Upper lobe of right lung (tissue), 1 donor: ENCODE data around the gene ZNF69. TPM values are rescaled to one million over a fixed set of nuclear protein-coding genes. Genes with fewer than 3 reads are reported as not detected.
"Not testable (repeated sequence)": the region's sequence is repeated elsewhere in the genome, so short reads cannot be mapped to it uniquely, and the experiment has no call there.

Experiments
- ATAC-seq: fragments of 200-7000 bp; cut with Tn5 transposase; one replicate; pipeline ENCODE4 v1.9.1; 2020; ENCODE audit warnings: mild to moderate bottlenecking, moderate library complexity
- DNase-seq: peaks from one replicate; pipeline ENCODE4 v3.0.0-alpha.2; 2020
- H3K27ac ChIP-seq: fragments of 200-600 bp; one replicate; pipeline ENCODE4 v1.8.0; 2022
- H3K27me3 ChIP-seq: fragments of 200-600 bp; one replicate; pipeline ENCODE4 v1.8.0; 2022; ENCODE audit warnings: mild to moderate bottlenecking
- H3K36me3 ChIP-seq: fragments of 200-600 bp; one replicate; pipeline ENCODE4 v1.8.0; 2022
- H3K4me1 ChIP-seq: fragments of 200-600 bp; one replicate; pipeline ENCODE4 v1.8.0; 2022
- H3K4me3 ChIP-seq: fragments of 200-600 bp; one replicate; pipeline ENCODE4 v1.8.0; 2022; ENCODE audit warnings: mild to moderate bottlenecking
- H3K9me3 ChIP-seq: fragments of 200-600 bp; one replicate; pipeline ENCODE4 v1.8.0; 2022
- intact Hi-C: fragments of 100-400 bp; cut with DNase I; formaldehyde crosslinking; loops from one replicate; pipeline ENCODE4 v1.11.0; 2022
- total RNA-seq: library from RNA; stranded (reverse); fragmentation: NEBNext Ultra II Directional; extraction: Animal tissue kit (Norgen Biotek cat#: 25700); gene quantifications from one replicate; pipeline ENCODE4 v1.2.1, GENCODE V29; 2021
- TF ChIP-seq, protein P1 (sequence below): fragments of 200-600 bp; IDR thresholded peaks from one replicate; pipeline ENCODE4 v1.8.0; 2022; ENCODE audit warnings: antibody characterized with exemption
- donor health status: DM: no; HTN: yes; CAD: no; lungs with severe emphysema.

The ZNF69 gene
- total RNA-seq, 1 donor from 2014 or later = 12.2 TPM

DNA sequence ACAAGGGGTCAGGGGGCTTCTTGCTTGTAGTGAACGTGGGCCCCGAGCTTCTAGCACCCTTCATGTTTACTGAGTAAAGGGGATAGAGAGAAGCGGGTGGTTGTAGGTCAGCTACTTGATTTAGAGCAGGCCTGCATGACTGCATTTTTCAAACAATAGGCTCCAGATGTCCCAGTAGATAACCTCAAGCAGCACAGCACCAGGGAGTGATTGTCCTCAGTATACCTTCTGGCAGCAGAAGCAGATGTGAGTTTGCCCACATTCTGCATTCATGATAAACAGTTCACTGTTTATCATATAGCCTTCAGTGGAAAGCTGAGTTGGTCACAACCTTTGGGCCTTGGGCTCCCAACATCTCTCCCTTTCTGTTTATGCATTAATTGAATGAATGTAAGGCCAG, 34.2 kb upstream of the ZNF69 start:
- Histone ChIP-seq H3K27me3 (no peaks in the 10 kb centered on the region), H3K4me3 (no peak overlapping the region), H3K4me1 (peaks cover 10% of the 10 kb centered on the region), H3K27ac (no peak overlapping the region), H3K36me3 (no peaks in the 10 kb centered on the region), H3K9me3 (no peaks in the 10 kb centered on the region)
- TF ChIP-seq, protein P1, sequence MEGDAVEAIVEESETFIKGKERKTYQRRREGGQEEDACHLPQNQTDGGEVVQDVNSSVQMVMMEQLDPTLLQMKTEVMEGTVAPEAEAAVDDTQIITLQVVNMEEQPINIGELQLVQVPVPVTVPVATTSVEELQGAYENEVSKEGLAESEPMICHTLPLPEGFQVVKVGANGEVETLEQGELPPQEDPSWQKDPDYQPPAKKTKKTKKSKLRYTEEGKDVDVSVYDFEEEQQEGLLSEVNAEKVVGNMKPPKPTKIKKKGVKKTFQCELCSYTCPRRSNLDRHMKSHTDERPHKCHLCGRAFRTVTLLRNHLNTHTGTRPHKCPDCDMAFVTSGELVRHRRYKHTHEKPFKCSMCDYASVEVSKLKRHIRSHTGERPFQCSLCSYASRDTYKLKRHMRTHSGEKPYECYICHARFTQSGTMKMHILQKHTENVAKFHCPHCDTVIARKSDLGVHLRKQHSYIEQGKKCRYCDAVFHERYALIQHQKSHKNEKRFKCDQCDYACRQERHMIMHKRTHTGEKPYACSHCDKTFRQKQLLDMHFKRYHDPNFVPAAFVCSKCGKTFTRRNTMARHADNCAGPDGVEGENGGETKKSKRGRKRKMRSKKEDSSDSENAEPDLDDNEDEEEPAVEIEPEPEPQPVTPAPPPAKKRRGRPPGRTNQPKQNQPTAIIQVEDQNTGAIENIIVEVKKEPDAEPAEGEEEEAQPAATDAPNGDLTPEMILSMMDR = no peak
- no peak for ATAC-seq
- DNase-seq = no peak
- intact Hi-C loops = no loop called here

DNA sequence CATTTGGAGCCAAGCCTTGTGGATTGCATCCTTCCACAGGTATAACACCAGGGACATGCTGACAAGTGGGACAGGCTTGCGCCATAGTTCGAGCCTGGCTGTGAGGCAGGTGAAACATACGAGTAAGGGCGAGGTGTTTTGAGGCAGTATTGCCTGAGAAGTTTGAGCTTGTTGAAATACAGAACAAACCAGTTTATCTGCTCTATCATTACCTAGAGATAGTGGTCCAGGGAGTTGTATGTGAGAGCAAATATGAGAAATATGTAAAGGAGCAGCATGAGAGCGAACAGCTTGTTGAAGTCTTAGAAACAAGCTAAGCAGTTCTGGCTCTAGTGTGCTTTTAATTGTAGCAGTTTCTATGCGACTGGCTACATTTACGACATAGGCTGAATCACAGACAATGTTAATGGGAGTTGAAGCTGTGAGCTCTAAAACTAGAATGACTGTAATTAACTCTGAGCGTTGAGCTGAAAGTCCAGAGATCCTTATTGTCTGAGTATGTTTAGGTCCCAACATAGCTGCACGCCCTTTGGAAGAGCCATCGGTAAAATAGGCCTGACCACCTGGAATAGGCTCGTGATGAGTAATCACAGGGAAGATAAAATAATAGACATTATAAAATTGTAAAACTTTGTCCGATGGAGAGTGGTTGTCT, 30.9 kb upstream of the ZNF69 start:
- TF ChIP-seq, protein P1 = no peak
- intact Hi-C loops = no loop called here
- H3K4me3 ChIP-seq = no peak overlapping the region
- no peaks in the 10 kb centered on the region for H3K36me3 ChIP-seq
- H3K27ac ChIP-seq = peak overlapping the region; percentile 63
- H3K9me3 ChIP-seq = no peaks in the 10 kb centered on the region
- no peaks in the 10 kb centered on the region for H3K4me1 ChIP-seq
- DNase-seq = peak; percentile 77
- peak; percentile 92 for ATAC-seq
- H3K27me3 ChIP-seq = no peaks in the 10 kb centered on the region

DNA sequence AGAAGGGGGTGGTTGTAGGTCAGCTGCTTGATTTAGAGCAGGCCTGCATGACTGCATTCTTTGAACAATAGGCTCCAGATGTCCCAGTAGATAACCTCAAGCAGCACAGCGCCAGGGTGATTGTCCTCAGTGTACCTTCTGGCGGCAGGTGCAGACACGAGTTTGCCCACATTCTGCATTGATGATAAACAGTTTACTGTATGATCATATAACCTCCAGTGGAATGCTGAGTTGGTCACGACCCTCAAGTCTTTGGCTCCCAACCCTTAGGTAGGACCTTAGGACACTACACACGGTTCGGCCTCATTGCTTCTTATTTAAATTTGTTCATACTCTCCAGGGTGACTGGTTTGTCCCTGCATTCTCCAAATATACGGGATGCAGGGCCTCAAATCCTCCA, 26.9 kb upstream of the ZNF69 start:
- H3K4me3 ChIP-seq = no peak overlapping the region
- H3K9me3 ChIP-seq = no peaks in the 10 kb centered on the region
- H3K27me3 ChIP-seq = no peaks in the 10 kb centered on the region
- TF ChIP-seq, protein P1 = no peak
- ATAC-seq (no peak), DNase-seq (no peak)
- H3K4me1 ChIP-seq = no peaks in the 10 kb centered on the region
- no peaks in the 10 kb centered on the region for H3K36me3 ChIP-seq
- intact Hi-C loops = no loop called here
- H3K27ac ChIP-seq = no peak overlapping the region

GRCh38 chr19:11861301-11861700, 26.3 kb upstream of the ZNF69 start:
- Histone ChIP-seq H3K4me3 (no peak overlapping the region), H3K9me3 (no peaks in the 10 kb centered on the region), H3K27ac (no peak overlapping the region), H3K36me3 (peaks cover 3% of the 10 kb centered on the region), H3K4me1 (no peaks in the 10 kb centered on the region), H3K27me3 (no peaks in the 10 kb centered on the region)
- TF ChIP-seq, protein P1 = no peak
- DNase-seq (no peak), ATAC-seq (no peak)
- intact Hi-C loops = no loop called here

DNA sequence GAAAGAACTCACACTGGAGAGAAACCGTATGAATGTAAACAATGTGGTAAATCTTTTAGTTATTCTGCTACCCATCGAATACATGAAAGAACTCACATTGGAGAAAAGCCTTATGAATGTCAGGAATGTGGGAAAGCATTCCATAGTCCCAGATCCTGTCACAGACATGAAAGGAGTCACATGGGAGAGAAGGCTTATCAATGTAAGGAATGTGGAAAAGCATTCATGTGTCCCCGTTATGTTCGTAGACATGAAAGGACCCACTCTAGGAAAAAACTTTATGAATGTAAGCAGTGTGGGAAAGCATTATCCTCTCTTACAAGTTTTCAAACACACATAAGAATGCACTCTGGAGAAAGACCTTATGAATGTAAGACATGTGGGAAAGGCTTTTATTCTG, 19.8 kb upstream of the ZNF69 start:
- H3K36me3 ChIP-seq = peaks cover 23% of the 10 kb centered on the region
- H3K4me1 ChIP-seq, H3K27ac ChIP-seq, intact Hi-C loops, ATAC-seq, H3K27me3 ChIP-seq, H3K4me3 ChIP-seq, DNase-seq: not testable (repeated sequence)
- H3K9me3 ChIP-seq = peaks cover 33% of the 10 kb centered on the region

DNA sequence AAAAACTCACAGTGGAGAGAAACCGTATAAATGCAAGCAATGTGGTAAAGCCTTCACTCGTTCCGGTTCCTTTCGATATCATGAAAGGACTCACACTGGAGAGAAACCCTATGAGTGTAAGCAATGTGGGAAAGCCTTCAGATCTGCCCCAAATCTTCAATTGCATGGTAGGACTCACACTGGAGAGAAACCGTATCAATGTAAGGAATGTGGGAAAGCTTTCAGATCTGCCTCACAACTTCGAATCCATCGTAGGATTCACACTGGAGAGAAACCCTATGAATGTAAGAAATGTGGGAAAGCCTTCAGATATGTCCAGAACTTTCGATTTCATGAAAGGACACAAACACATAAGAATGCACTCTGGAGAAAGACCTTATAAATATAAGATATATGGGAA, 19.4 kb upstream of the ZNF69 start:
- no peak overlapping the region for H3K4me3 ChIP-seq
- DNase-seq (no peak), ATAC-seq (no peak)
- H3K27me3 ChIP-seq = no peaks in the 10 kb centered on the region
- no peaks in the 10 kb centered on the region for H3K4me1 ChIP-seq
- peaks cover 33% of the 10 kb centered on the region for H3K9me3 ChIP-seq
- peaks cover 23% of the 10 kb centered on the region for H3K36me3 ChIP-seq
- intact Hi-C loops = no loop called here
- TF ChIP-seq, protein P1 = no peak
- no peak overlapping the region for H3K27ac ChIP-seq
